Measurements from ENCODE around the gene CARNS1. TPM values are rescaled to one million over a fixed set of nuclear protein-coding genes. Genes with fewer than 3 reads are reported as not detected.
"Not testable (repeated sequence)": the region's sequence is repeated elsewhere in the genome, so short reads cannot be mapped to it uniquely, and the experiment has no call there.

The CARNS1 gene
- total and polyA plus RNA-seq, 7 donors: 0.16 to 0.83 (median 0.55) TPM; not detected in 2

GRCh38 chr11:67463186-67463585, 47.7 kb downstream of the CARNS1 start:
- WGBS, 2 donors: 89 to 93% methylated on average over 10 of the region's 10 CpGs
- Histone ChIP-seq H3K9me3 (no peaks in the 10 kb centered on the region), H3K4me1 (peaks cover 0 to 39% (median 32%) of the 10 kb centered on the region in 4 donors), H3K36me3 (no peaks in the 10 kb centered on the region), H3K27ac (peak overlapping the region; percentile 88 to 95 (median 92)), H3K4me3 (no peak overlapping the region), H3K27me3 (no peaks in the 10 kb centered on the region)
- intact Hi-C loops (cut with DNase I): no loop called here
- no peak for TF ChIP-seq EP300 (IDR thresholded peaks at IDR 0.05)
- TF ChIP-seq CTCF (IDR thresholded peaks at IDR 0.05): no peak
- no peak for TF ChIP-seq POLR2AphosphoS5 (IDR thresholded peaks at IDR 0.05)
- TF ChIP-seq POLR2A (IDR thresholded peaks at IDR 0.05): no peak
- no peak for DNase-seq

GRCh38 chr11:67463680-67464410, 48.4 kb downstream of the CARNS1 start:
- Histone ChIP-seq H3K4me1 (peaks cover 0 to 43% (median 37%) of the 10 kb centered on the region in 4 donors), H3K4me3 (peak overlapping the region; percentile 46 to 68 (median 52)), H3K27me3 (no peaks in the 10 kb centered on the region), H3K36me3 (no peaks in the 10 kb centered on the region), H3K27ac (peak overlapping the region; percentile 88 to 95 (median 92)), H3K9me3 (no peaks in the 10 kb centered on the region)
- peak; percentile 90 for DNase-seq
- TF ChIP-seq CTCF (IDR thresholded peaks at IDR 0.05) (no peak), POLR2AphosphoS5 (IDR thresholded peaks at IDR 0.05) (peak in 3 of 4 donors; percentile 23 to 39 (median 25))
- intact Hi-C loops (cut with DNase I): loop anchor here (1.0 kb wide), 1 partner anchor 21 kb away; the partner anchor contains the start of gene CORO1B
- 76 to 86% methylated on average over 20 of the region's 20 CpGs for WGBS, 2 donors

- H3K27ac ChIP-seq: peak overlapping the region; percentile 88 to 95 (median 92)
- no peaks in the 10 kb centered on the region for H3K9me3 ChIP-seq
- peaks cover 0 to 46% (median 38%) of the 10 kb centered on the region in 4 donors for H3K4me1 ChIP-seq
- no peaks in the 10 kb centered on the region for H3K36me3 ChIP-seq
- DNase-seq: peak; percentile 95
- TF ChIP-seq POLR2A (IDR thresholded peaks at IDR 0.05) (peak in 1 of 2 donors; percentile 37), EP300 (IDR thresholded peaks at IDR 0.05) (no peak), POLR2AphosphoS5 (IDR thresholded peaks at IDR 0.05) (peak; percentile 37 to 74 (median 72)), CTCF (IDR thresholded peaks at IDR 0.05) (no peak)
- no peaks in the 10 kb centered on the region for H3K27me3 ChIP-seq
- 11% methylated on average over 56 of the region's 56 CpGs for WGBS, 2 donors
- peak overlapping the region; percentile 46 to 68 (median 52) for H3K4me3 ChIP-seq
- intact Hi-C loops (cut with DNase I): loop anchor here (1.0 kb wide), 1 partner anchor 21 kb away; the partner anchor contains the start of gene CORO1B
These were observed 49.1 kb downstream of the CARNS1 start for GRCh38 chr11:67464411-67465188.

GRCh38 chr11:67465189-67465510, 49.7 kb downstream of the CARNS1 start:
- intact Hi-C loops (cut with DNase I): no loop called here
- TF ChIP-seq POLR2A (IDR thresholded peaks at IDR 0.05): no peak
- no peak for TF ChIP-seq CTCF (IDR thresholded peaks at IDR 0.05)
- no peak for TF ChIP-seq POLR2AphosphoS5 (IDR thresholded peaks at IDR 0.05)
- no peak for TF ChIP-seq EP300 (IDR thresholded peaks at IDR 0.05)
- Histone ChIP-seq H3K27me3 (no peaks in the 10 kb centered on the region), H3K4me1 (peaks cover 0 to 50% (median 40%) of the 10 kb centered on the region in 4 donors), H3K9me3 (no peaks in the 10 kb centered on the region), H3K36me3 (no peaks in the 10 kb centered on the region), H3K4me3 (peak overlapping the region; percentile 46 to 68 (median 52)), H3K27ac (peak overlapping the region; percentile 88 to 95 (median 92))
- 18 to 52% methylated on average over 3 of the region's 3 CpGs for WGBS, 2 donors
- no peak for DNase-seq

- H3K27ac ChIP-seq: peak overlapping the region; percentile 88 to 95 (median 92)
- H3K27me3 ChIP-seq; H3K4me3 ChIP-seq; H3K9me3 ChIP-seq; DNase-seq; intact Hi-C loops (cut with DNase I); H3K36me3 ChIP-seq: not testable (repeated sequence)
- WGBS, 2 donors: 49 to 74% methylated on average over 2 of the region's 2 CpGs
- peaks cover 0 to 50% (median 40%) of the 10 kb centered on the region in 4 donors for H3K4me1 ChIP-seq
These were observed 50.1 kb downstream of the CARNS1 start for GRCh38 chr11:67465530-67465929.
